ENCODE measurements around the gene TRIM4.

DNA sequence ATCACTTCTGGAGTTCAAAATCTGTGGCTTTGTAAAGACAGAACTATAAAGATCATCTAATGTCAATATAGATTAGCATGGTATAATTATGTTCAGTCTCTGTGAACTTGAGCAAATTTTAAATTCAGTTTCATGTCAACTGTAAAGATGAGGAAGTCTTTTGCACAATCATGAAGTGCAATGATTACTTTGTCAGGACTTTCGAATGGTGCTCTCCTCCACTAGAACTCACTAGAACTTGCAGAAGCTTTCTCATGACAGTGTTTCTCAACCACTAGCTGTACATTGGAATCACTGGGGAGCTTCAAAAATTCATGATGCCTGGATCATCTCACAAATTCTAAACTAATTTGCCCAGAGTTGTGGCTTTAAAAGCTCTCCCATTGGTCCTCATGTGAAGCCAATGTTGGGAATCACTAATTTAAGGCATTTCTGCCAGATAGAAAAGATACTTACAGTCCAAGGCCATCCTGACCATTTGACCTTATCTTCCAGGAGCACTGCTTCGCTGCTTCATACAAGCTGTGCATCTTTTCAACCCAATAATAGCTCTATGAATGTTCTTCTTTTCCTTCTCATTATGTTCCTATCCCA is 55.4 kb downstream of the TRIM4 start:
- TF ChIP-seq, protein P1, sequence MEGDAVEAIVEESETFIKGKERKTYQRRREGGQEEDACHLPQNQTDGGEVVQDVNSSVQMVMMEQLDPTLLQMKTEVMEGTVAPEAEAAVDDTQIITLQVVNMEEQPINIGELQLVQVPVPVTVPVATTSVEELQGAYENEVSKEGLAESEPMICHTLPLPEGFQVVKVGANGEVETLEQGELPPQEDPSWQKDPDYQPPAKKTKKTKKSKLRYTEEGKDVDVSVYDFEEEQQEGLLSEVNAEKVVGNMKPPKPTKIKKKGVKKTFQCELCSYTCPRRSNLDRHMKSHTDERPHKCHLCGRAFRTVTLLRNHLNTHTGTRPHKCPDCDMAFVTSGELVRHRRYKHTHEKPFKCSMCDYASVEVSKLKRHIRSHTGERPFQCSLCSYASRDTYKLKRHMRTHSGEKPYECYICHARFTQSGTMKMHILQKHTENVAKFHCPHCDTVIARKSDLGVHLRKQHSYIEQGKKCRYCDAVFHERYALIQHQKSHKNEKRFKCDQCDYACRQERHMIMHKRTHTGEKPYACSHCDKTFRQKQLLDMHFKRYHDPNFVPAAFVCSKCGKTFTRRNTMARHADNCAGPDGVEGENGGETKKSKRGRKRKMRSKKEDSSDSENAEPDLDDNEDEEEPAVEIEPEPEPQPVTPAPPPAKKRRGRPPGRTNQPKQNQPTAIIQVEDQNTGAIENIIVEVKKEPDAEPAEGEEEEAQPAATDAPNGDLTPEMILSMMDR (conservative IDR thresholded peaks at IDR 0.05; ENCODE audit: low read length) = no peak
- TF ChIP-seq EZH2phosphoT487 (IDR thresholded peaks at IDR 0.05; ENCODE audit: borderline replicate concordance) = no peak
